K562 (cell line): ENCODE results near the gene DPYSL4.

Experiments
- GATA2 ChIP-seq: sonication (generic); formaldehyde crosslinking; IDR thresholded peaks from 2 replicates; pipeline ENCODE4 v1.4.0; 2020; ENCODE audit warnings: mild to moderate bottlenecking, missing genetic modification reagents
- KLF16 ChIP-seq: IDR thresholded peaks from 2 replicates; pipeline ENCODE4 v1.6.1; 2016; ENCODE audit warnings: antibody characterized with exemption
- NFIC ChIP-seq: fragments of 450-650 bp; IDR thresholded peaks from 2 replicates; pipeline ENCODE4 v1.6.1; 2017; ENCODE audit warnings: mild to moderate bottlenecking, inconsistent platforms
- POLR2A ChIP-seq: fragments of 450-650 bp; conservative IDR thresholded peaks from 2 replicates; pipeline ENCODE4 v1.6.1; 2016
- RFX5 ChIP-seq: IDR thresholded peaks from 2 replicates; pipeline ENCODE4 v1.6.1; 2011; ENCODE audit warnings: low read depth, mild to moderate bottlenecking, improper control_type of control experiment, low read length
- SETDB1 ChIP-seq: IDR thresholded peaks from one replicate; pipeline ENCODE4 v1.6.1; 2012; ENCODE audit warnings: low read length, control low read depth, inconsistent platforms
- SIN3A ChIP-seq, 2 experiments: fragments of 150-350 bp in 1 of 2; IDR thresholded peaks; 2 replicates each; pipeline ENCODE4 v1.6.1; 2011 to 2016; ENCODE audit warnings: borderline replicate concordance in 2 of 2, low read depth in 2 of 2, low read length in 2 of 2, mild to moderate bottlenecking in 2 of 2, moderate library complexity in 2 of 2; ENCODE audit not compliant: control insufficient read depth in 1 of 2
- ZFP91 ChIP-seq: sonication (generic); formaldehyde crosslinking; IDR thresholded peaks from 2 replicates; pipeline ENCODE4 v1.8.0; 2022; ENCODE audit warnings: mild to moderate bottlenecking, missing genetic modification reagents
- ZNF785 ChIP-seq: fragments of 250-450 bp; sonication (Bioruptor Pico); IDR thresholded peaks from 2 replicates; pipeline ENCODE4 v1.4.0; 2020; ENCODE audit warnings: mild to moderate bottlenecking
- TF ChIP-seq, protein P1 (sequence below): sonication (generic); formaldehyde crosslinking; IDR thresholded peaks from 2 replicates; pipeline ENCODE4 v1.8.1; 2023; ENCODE audit warnings: mild to moderate bottlenecking, missing genetic modification reagents
- TF ChIP-seq, protein P2 (sequence below): fragments of 450-650 bp; formaldehyde crosslinking; IDR thresholded peaks from 2 replicates; pipeline ENCODE4 v1.4.0; 2022; ENCODE audit warnings: missing genetic modification characterization
- TF ChIP-seq, protein P3 (sequence below), 3 experiments: IDR thresholded peaks in 2 of 3; conservative IDR thresholded peaks in 1 of 3; 2 replicates each; pipeline ENCODE4 v1.5.1; 2011 to 2012; ENCODE audit warnings: low read length in 3 of 3, mild to moderate bottlenecking in 3 of 3, control low read depth in 2 of 3, improper control_type of control experiment in 1 of 3, inconsistent platforms in 1 of 3, low read depth in 1 of 3, mixed read lengths in 1 of 3, moderate library complexity in 1 of 3; ENCODE audit not compliant: insufficient read depth in 2 of 3
- TF ChIP-seq, protein P4 (sequence below), 3 experiments: fragments of 200-800 bp in 1 of 3; sonication (Bioruptor generic) in 1 of 3; sonication (generic) in 1 of 3; formaldehyde crosslinking in 1 of 3; IDR thresholded peaks; 2 replicates each; pipeline versions ENCODE4 v1.6.1 to v1.8.0; 2016 to 2022; ENCODE audit warnings: mild to moderate bottlenecking in 2 of 3, missing compliant biosample characterization in 2 of 3, missing genetic modification characterization in 2 of 3, missing genetic modification reagents in 1 of 3

GRCh38 chr10:132169766-132170560 is 16.8 kb upstream of the DPYSL4 start:
- TF ChIP-seq, protein P1, sequence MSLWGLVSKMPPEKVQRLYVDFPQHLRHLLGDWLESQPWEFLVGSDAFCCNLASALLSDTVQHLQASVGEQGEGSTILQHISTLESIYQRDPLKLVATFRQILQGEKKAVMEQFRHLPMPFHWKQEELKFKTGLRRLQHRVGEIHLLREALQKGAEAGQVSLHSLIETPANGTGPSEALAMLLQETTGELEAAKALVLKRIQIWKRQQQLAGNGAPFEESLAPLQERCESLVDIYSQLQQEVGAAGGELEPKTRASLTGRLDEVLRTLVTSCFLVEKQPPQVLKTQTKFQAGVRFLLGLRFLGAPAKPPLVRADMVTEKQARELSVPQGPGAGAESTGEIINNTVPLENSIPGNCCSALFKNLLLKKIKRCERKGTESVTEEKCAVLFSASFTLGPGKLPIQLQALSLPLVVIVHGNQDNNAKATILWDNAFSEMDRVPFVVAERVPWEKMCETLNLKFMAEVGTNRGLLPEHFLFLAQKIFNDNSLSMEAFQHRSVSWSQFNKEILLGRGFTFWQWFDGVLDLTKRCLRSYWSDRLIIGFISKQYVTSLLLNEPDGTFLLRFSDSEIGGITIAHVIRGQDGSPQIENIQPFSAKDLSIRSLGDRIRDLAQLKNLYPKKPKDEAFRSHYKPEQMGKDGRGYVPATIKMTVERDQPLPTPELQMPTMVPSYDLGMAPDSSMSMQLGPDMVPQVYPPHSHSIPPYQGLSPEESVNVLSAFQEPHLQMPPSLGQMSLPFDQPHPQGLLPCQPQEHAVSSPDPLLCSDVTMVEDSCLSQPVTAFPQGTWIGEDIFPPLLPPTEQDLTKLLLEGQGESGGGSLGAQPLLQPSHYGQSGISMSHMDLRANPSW: no peak
- TF ChIP-seq, protein P2, sequence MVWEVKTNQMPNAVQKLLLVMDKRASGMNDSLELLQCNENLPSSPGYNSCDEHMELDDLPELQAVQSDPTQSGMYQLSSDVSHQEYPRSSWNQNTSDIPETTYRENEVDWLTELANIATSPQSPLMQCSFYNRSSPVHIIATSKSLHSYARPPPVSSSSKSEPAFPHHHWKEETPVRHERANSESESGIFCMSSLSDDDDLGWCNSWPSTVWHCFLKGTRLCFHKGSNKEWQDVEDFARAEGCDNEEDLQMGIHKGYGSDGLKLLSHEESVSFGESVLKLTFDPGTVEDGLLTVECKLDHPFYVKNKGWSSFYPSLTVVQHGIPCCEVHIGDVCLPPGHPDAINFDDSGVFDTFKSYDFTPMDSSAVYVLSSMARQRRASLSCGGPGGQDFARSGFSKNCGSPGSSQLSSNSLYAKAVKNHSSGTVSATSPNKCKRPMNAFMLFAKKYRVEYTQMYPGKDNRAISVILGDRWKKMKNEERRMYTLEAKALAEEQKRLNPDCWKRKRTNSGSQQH (CRISPR knock-in tag): no peak
- TF ChIP-seq POLR2A: no peak
- TF ChIP-seq, protein P3, sequence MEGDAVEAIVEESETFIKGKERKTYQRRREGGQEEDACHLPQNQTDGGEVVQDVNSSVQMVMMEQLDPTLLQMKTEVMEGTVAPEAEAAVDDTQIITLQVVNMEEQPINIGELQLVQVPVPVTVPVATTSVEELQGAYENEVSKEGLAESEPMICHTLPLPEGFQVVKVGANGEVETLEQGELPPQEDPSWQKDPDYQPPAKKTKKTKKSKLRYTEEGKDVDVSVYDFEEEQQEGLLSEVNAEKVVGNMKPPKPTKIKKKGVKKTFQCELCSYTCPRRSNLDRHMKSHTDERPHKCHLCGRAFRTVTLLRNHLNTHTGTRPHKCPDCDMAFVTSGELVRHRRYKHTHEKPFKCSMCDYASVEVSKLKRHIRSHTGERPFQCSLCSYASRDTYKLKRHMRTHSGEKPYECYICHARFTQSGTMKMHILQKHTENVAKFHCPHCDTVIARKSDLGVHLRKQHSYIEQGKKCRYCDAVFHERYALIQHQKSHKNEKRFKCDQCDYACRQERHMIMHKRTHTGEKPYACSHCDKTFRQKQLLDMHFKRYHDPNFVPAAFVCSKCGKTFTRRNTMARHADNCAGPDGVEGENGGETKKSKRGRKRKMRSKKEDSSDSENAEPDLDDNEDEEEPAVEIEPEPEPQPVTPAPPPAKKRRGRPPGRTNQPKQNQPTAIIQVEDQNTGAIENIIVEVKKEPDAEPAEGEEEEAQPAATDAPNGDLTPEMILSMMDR (IDR thresholded peaks at IDR 0.05 in 2 of 3, conservative IDR thresholded peaks at IDR 0.05 in 1 of 3; ENCODE audit: insufficient read depth in 2 of 3, low read depth in 1 of 3, low read length in 3 of 3): 0 out of 6 replicates have a peak, but pooled peaks of 1 of the 3 experiments have one; percentile 6
- no peak for TF ChIP-seq SETDB1
- TF ChIP-seq ZNF785 (CRISPR knock-in tag): no peak
- TF ChIP-seq SIN3A (IDR thresholded peaks at IDR 0.05; ENCODE audit: borderline replicate concordance in 2 of 2, control insufficient read depth in 1 of 2, low read depth in 2 of 2, low read length in 2 of 2): no peak
- no peak for TF ChIP-seq RFX5
- TF ChIP-seq, protein P4, sequence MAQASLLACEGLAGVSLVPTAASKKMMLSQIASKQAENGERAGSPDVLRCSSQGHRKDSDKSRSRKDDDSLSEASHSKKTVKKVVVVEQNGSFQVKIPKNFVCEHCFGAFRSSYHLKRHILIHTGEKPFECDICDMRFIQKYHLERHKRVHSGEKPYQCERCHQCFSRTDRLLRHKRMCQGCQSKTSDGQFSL (CRISPR knock-in tag; IDR thresholded peaks at IDR 0.05): no peak
- TF ChIP-seq, protein P4 (tag; IDR thresholded peaks at IDR 0.05): no peak
- TF ChIP-seq KLF16: no peak
- no peak for TF ChIP-seq NFIC
- TF ChIP-seq ZFP91 (CRISPR knock-in tag): no peak
- TF ChIP-seq GATA2 (CRISPR knock-in tag): no peak
